Endothelial cell of umbilical vein (primary cell): Measurements from ENCODE around the gene BMERB1. TPM values are rescaled to one million over a fixed set of nuclear protein-coding genes. Genes with fewer than 3 reads are reported as not detected.

Source experiments
- BruUV-seq: library from RNA; stranded (reverse); fragments of 400-500 nt; replicated peaks from 2 replicates; lab custom pipeline; 2021; lab: Mats Ljungman, UMichigan
- CTCF ChIA-PET: fragments of 300-600, 350-600 bp; sonication (Branson Sonifier 250); formaldehyde crosslinking; loops from one replicate; lab custom pipeline; 2021; ENCODE audit warnings: antibody characterized with exemption, inconsistent platforms; lab: Charles Lee
- POLR2A ChIA-PET: fragments of 300-600, 350-600 bp; sonication (Branson Sonifier 250); formaldehyde crosslinking; loops from one replicate; lab custom pipeline; 2021; ENCODE audit warnings: antibody characterized with exemption, inconsistent platforms; lab: Charles Lee
- DNase-seq: peaks from one replicate; pipeline ENCODE4 v3.0.0-alpha.2; 2011; ENCODE audit warnings: low read depth, low spot score
- FAIRE-seq: peaks from 2 replicates; lab custom pipeline; 2011; peaks lifted over from hg19 to GRCh38; lab: Jason Lieb, UNC
- H2AFZ ChIP-seq: 2 replicates; pipeline ENCODE4 v1.6.0; 2012; ENCODE audit warnings: low read depth, low read length, control low read depth, inconsistent platforms
- H3K27ac ChIP-seq: 2 replicates; pipeline ENCODE4 v1.5.1; 2011; ENCODE audit warnings: low read depth, mild to moderate bottlenecking, control low read depth, low read length, moderate library complexity; ENCODE audit not compliant: insufficient read depth
- H3K27me3 ChIP-seq, 2 experiments: 2 replicates each; pipeline versions ENCODE4 v1.6.0 to v1.6.1; 2011; ENCODE audit warnings: low read length in 2 of 2, mixed read lengths in 1 of 2; ENCODE audit not compliant: control insufficient read depth in 2 of 2, insufficient read depth in 2 of 2
- H3K36me3 ChIP-seq, 2 experiments: 2 replicates in 1 of 2; 3 replicates in 1 of 2; pipeline ENCODE4 v1.5.1; 2011; ENCODE audit warnings: low read length in 2 of 2, mild to moderate bottlenecking in 1 of 2, moderate library complexity in 1 of 2; ENCODE audit not compliant: control insufficient read depth in 2 of 2, insufficient read depth in 2 of 2; ENCODE audit errors: extremely low read depth in 1 of 2
- H3K4me1 ChIP-seq: 3 replicates; pipeline ENCODE4 v1.5.1; 2011; ENCODE audit warnings: mild to moderate bottlenecking, low read length; ENCODE audit not compliant: control insufficient read depth, insufficient read depth; ENCODE audit errors: extremely low read depth
- H3K4me2 ChIP-seq: 2 replicates; pipeline ENCODE4 v1.6.1; 2011; ENCODE audit warnings: low read length, control low read depth, mixed read lengths; ENCODE audit not compliant: insufficient read depth
- H3K4me3 ChIP-seq, 3 experiments: fragments of 200-600 bp in 1 of 3; sonication (generic), shearing (Covaris generic) in 1 of 3; replicated peaks in 1 of 3; 2 replicates each; pipeline ENCODE4 v1.5.1; 2011 to 2016; ENCODE audit warnings: control low read depth in 3 of 3, low read length in 3 of 3, mild to moderate bottlenecking in 2 of 3, inconsistent platforms in 1 of 3, low read depth in 1 of 3, moderate library complexity in 1 of 3; ENCODE audit not compliant: insufficient read depth in 1 of 3
- H3K79me2 ChIP-seq: 2 replicates; pipeline ENCODE4 v1.6.0; 2012; ENCODE audit warnings: low read length, inconsistent platforms; ENCODE audit not compliant: control insufficient read depth, insufficient read depth
- H3K9ac ChIP-seq: replicated peaks from 2 replicates; pipeline ENCODE3; 2011; ENCODE audit warnings: low read length, control low read depth; ENCODE audit not compliant: insufficient read depth; ENCODE audit errors: extremely low read depth
- H3K9me1 ChIP-seq: replicated peaks from 3 replicates; pipeline ENCODE4 v1.6.0; 2011; ENCODE audit warnings: mild to moderate bottlenecking, low read length; ENCODE audit not compliant: control insufficient read depth, insufficient read depth; ENCODE audit errors: extremely low read depth
- H3K9me3 ChIP-seq: replicated peaks from 2 replicates; pipeline ENCODE4 v1.5.1; 2012; ENCODE audit warnings: low read length, inconsistent platforms; ENCODE audit not compliant: control insufficient read depth, insufficient read depth
- H4K20me1 ChIP-seq: replicated peaks from 2 replicates; pipeline ENCODE3; 2011; ENCODE audit warnings: mild to moderate bottlenecking, low read length; ENCODE audit not compliant: control insufficient read depth, insufficient read depth; ENCODE audit errors: extremely low read depth
- EZH2 ChIP-seq: IDR thresholded peaks from 2 replicates; pipeline ENCODE4 v1.6.1; 2012; ENCODE audit warnings: borderline replicate concordance, low read depth, mild to moderate bottlenecking, moderate library complexity, low read length, inconsistent platforms; ENCODE audit not compliant: severe bottlenecking
- FOS ChIP-seq: IDR thresholded peaks from 2 replicates; pipeline ENCODE4 v1.6.1; 2011; ENCODE audit warnings: mild to moderate bottlenecking, low read length, moderate library complexity, borderline replicate concordance; ENCODE audit not compliant: insufficient read depth
- GATA2 ChIP-seq: IDR thresholded peaks from 2 replicates; pipeline ENCODE4 v1.7.0; 2011; ENCODE audit warnings: low read depth, mild to moderate bottlenecking, moderate library complexity, mixed read lengths, low read length; ENCODE audit not compliant: insufficient read length, insufficient read depth
- JUN ChIP-seq: IDR thresholded peaks from 2 replicates; pipeline ENCODE4 v1.6.1; 2011; ENCODE audit warnings: borderline replicate concordance, low read depth; ENCODE audit not compliant: insufficient read length, insufficient read depth
- MYC ChIP-seq: IDR thresholded peaks from one replicate; pipeline ENCODE4 v1.6.1; 2011; ENCODE audit warnings: mild to moderate bottlenecking, low read depth, low read length
- POLR2A ChIP-seq: IDR thresholded peaks from 2 replicates; pipeline ENCODE4 v1.6.1; 2012; ENCODE audit warnings: low read depth, mild to moderate bottlenecking, control low read depth, low read length
- POLR2AphosphoS5 ChIP-seq: IDR thresholded peaks from 2 replicates; pipeline ENCODE4 v1.6.1; 2012; ENCODE audit warnings: low read depth, mild to moderate bottlenecking, control low read depth, low read length, moderate library complexity; ENCODE audit not compliant: insufficient read depth
- dilution Hi-C: fragments of 300-500 bp; cut with MboI; formaldehyde crosslinking; loops from one replicate; pipeline ENCODE4 v1.15.0; 2019; ENCODE audit warnings: low sequenced_read_pairs; ENCODE audit not compliant: extremely low pct_ligation_motif_present
- intact Hi-C: fragments of 100-400 bp; cut with micrococcal nuclease; formaldehyde crosslinking; loops from one replicate; pipeline ENCODE4 v1.10.0; 2022
- polyA plus RNA-seq, 4 experiments: library from polyadenylated mRNA; depleted of rRNA in 3 of 4; stranded (reverse) in 3 of 4; unstranded in 1 of 4; fragments of >200 nt; gene quantifications; 2 replicates each; pipeline versions ENCODE4 v1.2.1 to v1.2.3, GENCODE V29; 2011 to 2012; ENCODE audit warnings: missing spikeins in 1 of 4
- total RNA-seq: library from RNA; stranded (reverse); gene quantifications from 2 replicates; pipeline ENCODE4 v1.2.3, GENCODE V29; 2021
- TF ChIP-seq, protein P1 (sequence below): IDR thresholded peaks from 2 replicates; pipeline ENCODE4 v1.6.1; 2011; ENCODE audit not compliant: insufficient read depth, insufficient read length
- TF ChIP-seq, protein P2 (sequence below), 2 donors: IDR thresholded peaks; 1 replicate in 1 of 2; 2 replicates in 1 of 2; pipeline ENCODE4 v1.5.1; 2011; ENCODE audit warnings: low read length in 2 of 2, mild to moderate bottlenecking in 2 of 2, moderate library complexity in 2 of 2, control low read depth in 1 of 2, inconsistent platforms in 1 of 2, low read depth in 1 of 2; ENCODE audit not compliant: insufficient read depth in 1 of 2; ENCODE audit errors: extremely low read depth in 1 of 2

Gene BMERB1
- total and polyA plus RNA-seq, 2 donors (not counting 3 experiments of a cell fraction or from before 2014, with no cell fraction given) = 14.1 to 17.4 TPM

DNA sequence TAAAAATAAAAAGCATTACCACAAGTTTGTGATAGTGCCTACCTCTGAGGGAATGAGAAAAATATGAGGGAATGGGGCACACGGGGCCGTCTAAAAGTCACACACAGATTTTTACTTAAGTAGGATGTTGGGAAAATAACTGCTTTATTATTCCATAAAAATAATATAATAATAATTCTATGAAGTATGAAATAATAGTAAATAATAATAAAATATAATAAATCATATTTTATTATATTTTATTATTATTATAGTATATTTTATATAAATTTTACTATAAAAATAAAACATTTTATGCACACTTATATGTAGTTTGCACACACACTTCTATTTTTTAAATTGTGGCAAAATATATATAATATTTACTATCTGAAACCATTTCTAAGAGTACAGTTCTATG lies 92.3 kb downstream of the BMERB1 start:
- no peaks in the 10 kb centered on the region for H3K79me2 ChIP-seq
- no TSS peak for BruUV-seq
- FAIRE-seq = no peak
- H3K9me3 ChIP-seq = no peaks in the 10 kb centered on the region
- intact Hi-C loops (no loop called here), dilution Hi-C loops (no loop called here)
- no peak overlapping the region for H3K27ac ChIP-seq
- no peak overlapping the region for H3K9ac ChIP-seq
- ChIA-PET POLR2A (no interaction called here), CTCF (interaction anchor here (0.6 to 1.0 kb wide), 2 partner anchors 15 to 24 kb away, joined by 3 read pairs; no protein-coding TSS in a partner anchor)
- H3K9me1 ChIP-seq = no peaks in the 10 kb centered on the region
- DNase-seq = no peak
- H3K4me3 ChIP-seq = no peak overlapping the region
- peaks cover 5% of the 10 kb centered on the region for H3K4me1 ChIP-seq
- no peaks in the 10 kb centered on the region for H3K27me3 ChIP-seq
- no peak overlapping the region for H2AFZ ChIP-seq
- no peaks in the 10 kb centered on the region for H3K36me3 ChIP-seq
- no peaks in the 10 kb centered on the region for H4K20me1 ChIP-seq
- TF ChIP-seq, protein P1, sequence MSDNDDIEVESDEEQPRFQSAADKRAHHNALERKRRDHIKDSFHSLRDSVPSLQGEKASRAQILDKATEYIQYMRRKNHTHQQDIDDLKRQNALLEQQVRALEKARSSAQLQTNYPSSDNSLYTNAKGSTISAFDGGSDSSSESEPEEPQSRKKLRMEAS = no peak
- TF ChIP-seq POLR2AphosphoS5 = no peak
- TF ChIP-seq FOS = no peak
- no peak overlapping the region for H3K4me2 ChIP-seq

DNA sequence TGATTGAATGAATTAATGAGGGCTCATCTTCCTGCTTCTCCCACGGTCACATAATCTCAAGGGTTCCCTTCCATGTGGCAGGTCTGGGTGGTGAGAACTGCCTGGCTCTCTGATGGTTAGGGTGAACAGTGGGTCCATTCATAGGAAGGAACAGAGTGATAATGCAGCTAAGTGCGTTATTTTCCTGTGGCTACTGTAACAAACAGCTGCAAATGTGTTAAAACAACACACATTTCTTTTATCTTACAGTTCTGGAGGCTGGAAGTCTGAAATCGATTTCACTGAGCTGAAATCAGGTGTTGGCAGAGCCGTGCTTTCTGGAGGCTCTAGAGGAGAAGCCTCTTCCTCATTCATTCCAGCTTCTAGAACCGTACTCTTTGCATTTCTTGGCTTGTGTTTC lies 95.3 kb downstream of the BMERB1 start:
- Histone ChIP-seq H3K9me1 (no peaks in the 10 kb centered on the region), H3K4me1 (no peaks in the 10 kb centered on the region), H3K9ac (no peak overlapping the region), H3K4me2 (no peak overlapping the region), H3K36me3 (no peaks in the 10 kb centered on the region), H2AFZ (no peak overlapping the region), H4K20me1 (no peaks in the 10 kb centered on the region), H3K27ac (no peak overlapping the region), H3K27me3 (no peaks in the 10 kb centered on the region), H3K4me3 (no peak overlapping the region), H3K9me3 (no peaks in the 10 kb centered on the region), H3K79me2 (no peaks in the 10 kb centered on the region)
- no peak for TF ChIP-seq JUN
- no peak for TF ChIP-seq GATA2
- TF ChIP-seq FOS = no peak
- TF ChIP-seq, protein P1 = no peak
- TF ChIP-seq, protein P2, sequence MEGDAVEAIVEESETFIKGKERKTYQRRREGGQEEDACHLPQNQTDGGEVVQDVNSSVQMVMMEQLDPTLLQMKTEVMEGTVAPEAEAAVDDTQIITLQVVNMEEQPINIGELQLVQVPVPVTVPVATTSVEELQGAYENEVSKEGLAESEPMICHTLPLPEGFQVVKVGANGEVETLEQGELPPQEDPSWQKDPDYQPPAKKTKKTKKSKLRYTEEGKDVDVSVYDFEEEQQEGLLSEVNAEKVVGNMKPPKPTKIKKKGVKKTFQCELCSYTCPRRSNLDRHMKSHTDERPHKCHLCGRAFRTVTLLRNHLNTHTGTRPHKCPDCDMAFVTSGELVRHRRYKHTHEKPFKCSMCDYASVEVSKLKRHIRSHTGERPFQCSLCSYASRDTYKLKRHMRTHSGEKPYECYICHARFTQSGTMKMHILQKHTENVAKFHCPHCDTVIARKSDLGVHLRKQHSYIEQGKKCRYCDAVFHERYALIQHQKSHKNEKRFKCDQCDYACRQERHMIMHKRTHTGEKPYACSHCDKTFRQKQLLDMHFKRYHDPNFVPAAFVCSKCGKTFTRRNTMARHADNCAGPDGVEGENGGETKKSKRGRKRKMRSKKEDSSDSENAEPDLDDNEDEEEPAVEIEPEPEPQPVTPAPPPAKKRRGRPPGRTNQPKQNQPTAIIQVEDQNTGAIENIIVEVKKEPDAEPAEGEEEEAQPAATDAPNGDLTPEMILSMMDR (IDR thresholded peaks at IDR 0.05; ENCODE audit: extremely low read depth in 1 of 2, insufficient read depth in 1 of 2, low read depth in 1 of 2, low read length in 2 of 2) = no peak
- TF ChIP-seq POLR2AphosphoS5 = no peak
- no peak for TF ChIP-seq POLR2A
- TF ChIP-seq EZH2 = no peak
- no peak for TF ChIP-seq MYC
- FAIRE-seq = no peak
- no TSS peak for BruUV-seq
- no peak for DNase-seq
- dilution Hi-C loops = no loop called here
- intact Hi-C loops = no loop called here
- CTCF ChIA-PET = no interaction called here
- POLR2A ChIA-PET = no interaction called here
